GM21723 (cell line): Measurements from ENCODE around the gene ZFP37.
"Not testable (repeated sequence)": the region's sequence is repeated elsewhere in the genome, so short reads cannot be mapped to it uniquely, and the experiment has no call there.

Experiments
- ATAC-seq: cut with Tn5 transposase; IDR thresholded peaks from one replicate; pipeline ENCODE4 v1.9.1; 2021; ENCODE audit warnings: mild to moderate bottlenecking, moderate library complexity; ENCODE audit not compliant: unreplicated experiment

The ZFP37 gene

GRCh38 chr9:113056191-113057106 is at the start of gene ZFP37:
ZFP37 (minus strand) TSS chr9:113056724; CDS start chr9:113056688, 36 bp downstream.
- ATAC-seq: peak; percentile 97

DNA sequence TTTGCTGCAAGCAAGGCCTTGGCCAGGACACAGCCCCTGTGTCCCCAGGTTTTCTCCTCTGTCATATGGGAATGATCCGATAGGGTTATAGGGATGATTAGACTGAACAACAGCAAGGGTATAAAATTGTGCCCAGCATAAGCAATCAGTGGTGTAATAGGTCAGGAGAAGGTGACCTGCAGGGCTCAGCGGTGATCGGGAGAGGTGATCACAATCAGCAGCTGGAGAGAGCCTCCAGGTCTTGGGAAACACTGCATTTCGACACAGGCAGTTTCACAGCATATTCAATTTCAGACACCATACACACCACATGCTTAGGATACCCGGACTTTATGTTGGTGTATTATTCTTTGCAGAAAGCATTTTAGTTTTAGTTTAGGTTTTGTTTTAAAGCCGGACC is 48.8 kb upstream of the ZFP37 start:
- ATAC-seq: not testable (repeated sequence)

DNA sequence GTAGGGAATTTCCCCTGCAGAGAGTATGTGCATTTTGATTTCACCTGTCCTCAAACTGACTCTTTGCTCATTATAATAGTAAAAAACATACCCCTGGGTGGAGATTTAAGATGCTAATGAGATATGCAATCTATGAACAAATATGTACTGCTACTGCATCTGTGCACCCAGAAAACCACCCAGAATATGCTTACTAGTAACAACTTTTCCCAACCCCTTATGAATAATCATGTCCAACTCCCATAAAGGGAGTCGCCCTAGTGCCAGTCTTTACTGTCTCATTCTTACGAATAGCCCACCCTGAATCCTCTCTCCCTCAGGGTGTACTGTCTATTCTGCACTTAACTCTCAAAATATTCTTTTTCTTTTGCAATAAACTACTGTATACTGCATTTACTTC is 39.0 kb upstream of the ZFP37 start:
- ATAC-seq: no peak

- ATAC-seq: not testable (repeated sequence)
Observed at GRCh38 chr9:113089924-113090323, 33.4 kb upstream of the ZFP37 start.

DNA sequence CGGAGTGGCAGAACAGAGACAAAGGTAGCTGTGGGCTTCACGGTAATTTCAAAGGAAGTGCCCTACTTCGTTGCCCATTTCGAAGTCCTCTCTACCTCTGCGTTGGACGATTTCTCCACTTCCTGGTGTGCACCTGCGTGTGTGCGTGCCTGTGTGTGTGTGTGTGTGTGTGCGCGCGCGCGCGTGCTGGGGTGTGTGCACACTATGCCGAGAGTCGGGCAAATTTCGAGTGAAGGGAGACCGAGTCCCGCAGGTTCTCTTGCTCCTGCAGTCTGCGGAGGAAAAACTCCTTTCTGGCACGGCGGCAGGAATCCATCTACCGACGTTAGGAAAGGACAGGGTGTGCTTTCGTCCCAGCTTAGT is 32.6 kb upstream of the ZFP37 start:
- not testable (repeated sequence) for ATAC-seq

DNA sequence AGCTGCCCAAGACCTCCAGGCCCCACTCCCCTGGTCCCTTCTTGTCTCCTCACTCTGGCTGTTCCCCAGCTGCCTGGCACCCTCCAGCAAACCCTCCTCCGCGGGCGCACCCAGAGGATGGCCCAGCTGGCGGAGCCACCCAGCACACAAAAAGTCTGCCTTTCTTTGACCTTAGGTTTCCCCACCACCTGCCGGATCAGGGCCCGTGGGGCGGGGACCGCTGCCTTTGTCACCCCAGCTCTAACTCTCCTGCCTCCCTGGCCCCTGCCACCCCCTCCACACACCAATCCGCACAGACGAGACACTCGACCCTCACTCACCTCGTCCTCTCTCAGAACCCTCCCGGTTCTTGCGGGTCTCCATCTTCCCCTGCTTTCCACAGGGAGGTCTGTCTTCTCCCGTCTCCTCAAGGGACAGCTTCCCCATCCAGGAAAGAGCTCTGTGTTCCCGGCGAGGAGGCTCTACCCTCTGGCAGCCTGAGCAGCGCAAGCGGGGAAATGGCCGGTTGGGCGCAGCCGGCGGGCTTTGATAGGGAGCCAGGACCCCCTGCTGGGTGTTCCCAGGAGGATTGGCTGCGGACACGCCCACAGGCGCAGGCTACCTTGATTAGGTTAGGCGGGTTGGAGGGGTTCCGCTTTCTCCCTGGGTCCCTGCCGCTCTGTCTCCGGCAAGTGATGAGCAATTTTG is 32.1 kb upstream of the ZFP37 start:
- not testable (repeated sequence) for ATAC-seq

GRCh38 chr9:113062932-113063310 is 6.4 kb upstream of the ZFP37 start:
- not testable (repeated sequence) for ATAC-seq

DNA sequence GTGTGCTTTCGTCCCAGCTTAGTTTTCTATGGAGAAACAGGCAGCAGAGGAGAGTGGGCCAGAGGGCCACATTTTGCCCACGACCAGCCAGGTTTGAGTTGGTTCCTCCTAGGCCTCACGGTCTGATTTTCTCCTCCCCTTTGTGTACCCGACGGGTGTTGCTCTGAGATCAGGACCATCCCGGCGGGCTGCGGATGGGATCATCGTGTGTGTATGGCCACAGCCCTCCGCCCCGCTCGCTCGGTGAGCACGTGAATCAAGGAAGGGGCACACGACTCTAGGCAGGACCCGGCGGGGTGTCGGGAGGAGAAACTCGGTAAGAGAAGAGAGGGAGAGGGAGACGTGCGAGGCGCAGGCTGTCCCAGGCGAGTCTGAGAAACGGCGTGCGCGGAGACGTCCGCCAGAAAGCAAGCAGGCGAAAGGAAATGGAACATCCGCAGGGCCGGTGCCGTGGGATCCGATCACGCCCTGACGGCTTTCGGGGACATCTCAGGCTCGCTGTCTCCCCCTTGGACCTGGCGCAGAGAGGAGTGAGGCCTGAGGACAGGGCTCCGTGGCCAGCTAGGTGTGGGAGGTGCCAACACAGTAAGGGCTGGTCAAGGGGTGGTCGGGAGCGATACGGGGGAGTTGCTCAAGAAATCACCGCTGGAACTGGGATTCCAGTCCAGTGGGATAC is 5.9 kb upstream of the ZFP37 start:
- not testable (repeated sequence) for ATAC-seq

GRCh38 chr9:113061072-113061850 is 4.7 kb upstream of the ZFP37 start:
- not testable (repeated sequence) for ATAC-seq

- not testable (repeated sequence) for ATAC-seq
Observed at GRCh38 chr9:113059581-113060284, 3.2 kb upstream of the ZFP37 start.

DNA sequence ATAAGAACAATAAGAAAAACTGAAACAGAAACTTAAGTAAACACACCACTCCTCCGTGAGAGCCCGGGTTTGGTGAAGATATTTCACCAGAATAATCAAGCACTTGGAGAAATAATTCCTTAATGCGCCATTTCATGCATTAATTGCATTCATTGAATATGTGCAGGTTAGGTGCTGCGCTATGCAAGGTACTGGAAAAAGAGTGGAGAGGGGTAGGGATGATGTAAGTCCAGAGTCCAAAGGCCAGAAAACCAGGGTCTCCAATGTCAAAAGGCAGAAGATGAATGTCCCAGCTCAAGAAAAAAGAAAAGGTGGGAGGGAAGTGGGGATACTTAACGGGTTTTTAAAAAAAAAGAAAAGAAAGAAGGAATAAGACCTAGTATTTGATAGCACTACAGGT is 669 bp upstream of the ZFP37 start:
- ATAC-seq: no peak

- no peak for ATAC-seq
Observed at GRCh38 chr9:113042884-113043657, 13.5 kb downstream of the ZFP37 start.

DNA sequence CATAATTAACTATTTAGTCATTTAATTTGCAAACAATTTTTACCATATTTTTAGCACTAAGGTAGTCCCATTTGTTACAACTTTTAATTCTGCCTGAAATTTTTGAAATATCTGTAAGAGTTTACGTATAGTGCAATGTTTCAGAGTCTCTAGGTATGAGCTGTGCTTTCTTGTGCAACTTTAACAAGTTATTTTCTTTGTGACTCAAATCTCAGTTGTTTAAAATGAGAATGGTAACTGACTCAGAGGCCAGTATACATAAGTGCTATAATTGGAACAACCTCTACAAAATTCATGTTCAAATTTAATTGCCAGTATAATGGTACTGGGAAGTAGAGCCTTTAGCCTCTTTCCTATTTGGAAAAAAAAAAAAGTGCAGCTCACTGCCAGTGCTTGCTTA is 30.3 kb downstream of the ZFP37 start:
- no peak for ATAC-seq

- no peak for ATAC-seq
Observed at GRCh38 chr9:113018247-113018646, 38.3 kb downstream of the ZFP37 start.

DNA sequence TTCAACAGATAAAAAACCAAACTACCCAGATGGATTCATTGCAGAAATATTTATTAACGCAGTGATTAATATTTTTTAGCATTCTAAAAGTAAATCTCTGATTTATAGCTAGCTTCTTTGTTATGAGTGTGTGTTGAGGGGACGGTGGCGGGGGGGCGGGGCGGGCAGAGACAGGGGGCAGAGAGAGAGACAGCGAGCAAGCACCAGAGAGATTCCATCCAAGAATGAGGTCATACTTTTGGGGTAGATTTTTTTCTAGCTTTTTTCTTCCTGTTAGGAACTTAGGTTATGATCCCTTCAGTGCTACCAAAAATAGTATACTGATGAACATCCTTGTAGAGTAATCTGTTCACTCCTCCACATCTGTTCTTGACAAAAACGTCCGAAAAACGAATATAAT is 44.0 kb downstream of the ZFP37 start:
- ATAC-seq: no peak

- ATAC-seq: no peak
Observed at GRCh38 chr9:113011911-113012381, 44.6 kb downstream of the ZFP37 start, which contains the start of gene ZNF883. ZNF883 (minus strand) TSS chr9:113012192.

DNA sequence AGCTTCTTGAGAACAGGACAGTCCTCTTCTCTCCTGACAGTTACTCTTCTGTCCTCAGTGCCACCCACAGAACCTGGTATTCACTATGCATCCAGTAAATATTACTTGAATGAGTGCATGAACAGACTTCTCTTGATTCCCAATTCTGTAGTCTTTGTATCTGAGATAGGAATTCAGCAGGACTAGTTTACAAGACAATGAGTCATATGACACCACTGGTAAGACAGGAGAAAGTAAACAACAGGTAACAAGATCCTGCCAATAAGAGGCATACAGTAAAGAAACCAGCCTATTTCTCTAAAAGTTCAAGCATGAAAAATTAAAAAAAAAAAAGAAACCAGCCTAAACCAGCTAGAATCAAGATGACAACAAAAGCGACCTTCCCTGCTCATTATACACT is 50.7 kb downstream of the ZFP37 start:
- no peak for ATAC-seq

DNA sequence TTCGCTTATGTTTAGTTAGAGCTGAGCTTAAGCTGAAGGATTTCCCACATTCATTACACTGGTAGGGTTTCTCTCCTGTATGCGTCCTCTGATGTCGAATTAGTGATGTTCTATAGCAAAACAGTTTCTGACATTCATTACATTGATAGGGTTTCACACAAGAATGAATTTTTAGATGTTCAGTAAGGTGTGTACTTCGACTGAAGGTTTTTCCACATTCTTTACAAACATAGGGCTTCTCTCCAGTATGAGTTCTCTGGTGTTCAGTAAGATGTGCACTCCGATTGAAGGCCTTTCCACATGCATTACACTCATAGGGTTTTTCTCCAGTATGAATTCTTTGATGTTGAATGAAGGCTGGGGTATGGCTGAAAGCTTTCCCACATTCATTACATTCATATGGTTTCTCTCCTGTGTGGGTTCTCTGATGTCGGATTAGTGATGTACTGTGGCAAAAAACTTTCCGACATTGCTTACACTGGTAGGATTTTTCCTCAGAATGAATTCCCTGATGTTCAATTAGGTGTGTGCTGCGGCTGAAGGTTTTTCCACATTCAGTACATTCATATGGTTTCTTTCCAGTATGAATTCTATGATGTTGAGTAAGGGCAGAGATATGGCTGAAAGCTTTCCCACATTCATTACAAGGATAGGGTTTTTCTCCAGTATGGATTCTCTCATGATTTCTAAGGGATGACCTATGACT is 59.1 kb downstream of the ZFP37 start:
- no peak for ATAC-seq
